K562 (cell line): ENCODE measurements around the gene SPOCK3. TPM values are rescaled to one million over a fixed set of nuclear protein-coding genes. Genes with fewer than 3 reads are reported as not detected.

Source experiments
- ATAC-seq: fragments of 200-7000 bp; cut with Tn5 transposase; 3 replicates; pipeline ENCODE4 v1.9.1; 2020; ENCODE audit warnings: moderate library complexity
- BruUV-seq: library from RNA; stranded (reverse); fragments of 400-500 nt; replicated peaks from 2 replicates; lab custom pipeline; 2021; lab: Mats Ljungman, UMichigan
- CTCF ChIA-PET: fragments of 300-600 bp; formaldehyde crosslinking; extraction: SDS; loops from one replicate; lab custom pipeline; 2021; ENCODE audit warnings: low intra/inter-chr PET ratio; lab: Yijun Ruan, JAX
- POLR2A ChIA-PET: fragments of 300-600, 350-650 bp; sonication (Branson Sonifier 250); formaldehyde crosslinking; extraction: SDS; loops from one replicate; lab custom pipeline; 2021; ENCODE audit warnings: antibody characterized with exemption, inconsistent platforms; lab: Yijun Ruan, JAX
- DNase-seq, 4 experiments: peaks; one replicate each; pipeline versions ENCODE4 v3.0.0 to v3.0.0-alpha.2; 2011 to 2018; ENCODE audit warnings: low spot score in 3 of 4, mixed read lengths in 3 of 4; ENCODE audit errors: extremely low read depth in 1 of 4
- FAIRE-seq: peaks from 2 replicates; lab custom pipeline; 2011; peaks lifted over from hg19 to GRCh38; lab: Jason Lieb, UNC
- H2AFZ ChIP-seq: 2 replicates; pipeline ENCODE4 v1.6.0; 2011; ENCODE audit warnings: low read depth, low read length, control low read depth, inconsistent platforms
- H3K27ac ChIP-seq: fragments of 200-600 bp; 3 replicates; pipeline ENCODE4 v1.8.0; 2011; ENCODE audit warnings: low read depth, mild to moderate bottlenecking, control low read depth, inconsistent platforms, low read length, moderate library complexity, mixed read lengths; ENCODE audit errors: extremely low read depth
- H3K27me3 ChIP-seq, 2 experiments: fragments of 300-600 bp in 1 of 2; 2 replicates in 1 of 2; 3 replicates in 1 of 2; pipeline versions ENCODE4 v1.6.0 to v1.8.0; 2011; ENCODE audit warnings: inconsistent platforms in 2 of 2, low read length in 2 of 2, mild to moderate bottlenecking in 1 of 2, mixed read lengths in 1 of 2, moderate library complexity in 1 of 2; ENCODE audit not compliant: control insufficient read depth in 2 of 2, insufficient read depth in 2 of 2
- H3K36me3 ChIP-seq: fragments of 300-600 bp; 3 replicates; pipeline ENCODE4 v1.8.0; 2011; ENCODE audit warnings: mild to moderate bottlenecking, low read length, inconsistent platforms; ENCODE audit not compliant: control insufficient read depth, insufficient read depth
- H3K4me1 ChIP-seq, 2 experiments: fragments of 200-600 bp in 1 of 2; replicated peaks in 1 of 2; 2 replicates in 1 of 2; 3 replicates in 1 of 2; pipeline versions ENCODE4 v1.5.1 to v1.8.0; 2011; ENCODE audit warnings: inconsistent platforms in 2 of 2, low read length in 2 of 2, mild to moderate bottlenecking in 1 of 2, mixed read lengths in 1 of 2, moderate library complexity in 1 of 2; ENCODE audit not compliant: control insufficient read depth in 2 of 2, insufficient read depth in 2 of 2
- H3K4me2 ChIP-seq: 2 replicates; pipeline ENCODE4 v1.6.1; 2011; ENCODE audit warnings: low read length, control low read depth, inconsistent platforms, mixed read lengths; ENCODE audit not compliant: insufficient read depth
- H3K4me3 ChIP-seq: fragments of 200-600 bp; sonication (generic), shearing (Covaris generic); 2 replicates; pipeline ENCODE4 v1.5.1; 2016; ENCODE audit warnings: control low read depth, inconsistent platforms
- H3K79me2 ChIP-seq: fragments of 200-600 bp; 3 replicates; pipeline ENCODE4 v1.8.0; 2011; ENCODE audit warnings: low read length, inconsistent platforms; ENCODE audit not compliant: control insufficient read depth, insufficient read depth
- H3K9ac ChIP-seq, 2 experiments: 2 replicates each; pipeline versions ENCODE4 v1.6.0 to v1.6.1; 2011; ENCODE audit warnings: low read depth in 2 of 2, low read length in 2 of 2, control low read depth in 1 of 2, inconsistent platforms in 1 of 2, mild to moderate bottlenecking in 1 of 2, mixed read lengths in 1 of 2; ENCODE audit not compliant: insufficient read depth in 1 of 2
- H3K9me1 ChIP-seq: one replicate; pipeline ENCODE4 v1.6.0; 2011; ENCODE audit warnings: inconsistent platforms, mild to moderate bottlenecking, low read length, moderate library complexity; ENCODE audit not compliant: control insufficient read depth, insufficient read depth
- H3K9me3 ChIP-seq: replicated peaks from 2 replicates; pipeline ENCODE4 v1.5.1; 2011; ENCODE audit warnings: low read depth, low read length, inconsistent platforms; ENCODE audit not compliant: control insufficient read depth, insufficient read depth
- H4K20me1 ChIP-seq: replicated peaks from 2 replicates; pipeline ENCODE4 v1.6.1; 2011; ENCODE audit warnings: low read length, inconsistent platforms, mixed read lengths; ENCODE audit not compliant: control insufficient read depth, insufficient read depth
- CBFB ChIP-seq: sonication (generic); formaldehyde crosslinking; IDR thresholded peaks from 2 replicates; pipeline ENCODE4 v1.4.0; 2020; ENCODE audit warnings: mild to moderate bottlenecking, missing genetic modification reagents
- MAFG ChIP-seq: fragments of 450-650 bp; conservative IDR thresholded peaks from 2 replicates; pipeline ENCODE4 v1.6.1; 2016; ENCODE audit warnings: missing genetic modification characterization, missing compliant biosample characterization
- ZFP30 ChIP-seq: fragments of 250-450 bp; sonication (Bioruptor Pico); IDR thresholded peaks from 2 replicates; pipeline ENCODE4 v1.8.0; 2022; ENCODE audit warnings: moderate library complexity, mild to moderate bottlenecking, inconsistent platforms, borderline replicate concordance
- ZNF124 ChIP-seq: sonication (generic); formaldehyde crosslinking; IDR thresholded peaks from 2 replicates; pipeline ENCODE4 v1.8.1; 2022; ENCODE audit warnings: missing genetic modification reagents
- WGBS: fragments of 100-300 bp; shearing (Covaris generic); methylation state at CpG from one replicate; pipeline ENCODE4 v1.1.6; 2016; ENCODE audit warnings: low coverage, mixed read lengths; ENCODE audit not compliant: insufficient coverage; ENCODE audit errors: missing lambda C conversion rate; 5-methylcytosine and 5-hydroxymethylcytosine counted together
- in situ Hi-C: fragments of 300-500 bp; cut with MboI; formaldehyde crosslinking; loops from 4 replicates; pipeline ENCODE4 v1.15.0; 2018; ENCODE audit warnings: inconsistent platforms, mixed read lengths
- intact Hi-C: fragments of 100-400 bp; cut with micrococcal nuclease; formaldehyde crosslinking; loops from 2 replicates; pipeline ENCODE4 v1.14.2; 2022
- polyA plus RNA-seq, 8 experiments: library from polyadenylated mRNA; depleted of rRNA in 4 of 8; stranded (reverse) in 5 of 8; unstranded in 3 of 8; fragments of >200 nt; fragmentation: Nextera tagmentation in 2 of 8; fragmentation: Illumina TruSeq in 1 of 8; extraction: Ambion mirVana in 2 of 8; extraction: Trizol in 1 of 8; gene quantifications; 2 replicates each; pipeline versions ENCODE4 v1.2.1 to v1.2.3, GENCODE V29; 2011 to 2014; ENCODE audit warnings: inconsistent platforms in 1 of 8, missing spikeins in 1 of 8
- total RNA-seq, 7 experiments: library from RNA; depleted of rRNA in 6 of 7; stranded (reverse); fragments of >200 nt in 6 of 7; fragmentation: Illumina TruSeq in 2 of 7; extraction: Trizol in 2 of 7; gene quantifications; 2 replicates each; pipeline versions ENCODE4 v1.2.1 to v1.2.3, GENCODE V29; 2011 to 2021; ENCODE audit warnings: low replicate concordance in 1 of 7
- TF ChIP-seq, protein P1 (sequence below): fragments of 450-650 bp; IDR thresholded peaks from 2 replicates; pipeline ENCODE4 v1.6.1; 2017; ENCODE audit warnings: mild to moderate bottlenecking, moderate library complexity
- TF ChIP-seq, protein P2 (sequence below): fragments of 450-650 bp; IDR thresholded peaks from 2 replicates; pipeline ENCODE4 v1.7.1; 2018; ENCODE audit warnings: mild to moderate bottlenecking, low read depth; ENCODE audit not compliant: partially characterized antibody
- TF ChIP-seq, protein P3 (sequence below): fragments of 250-450 bp; sonication (Bioruptor Pico); IDR thresholded peaks from 2 replicates; pipeline ENCODE4 v1.4.0; 2020; ENCODE audit warnings: borderline replicate concordance
- TF ChIP-seq, protein P4 (sequence below): sonication (generic); formaldehyde crosslinking; IDR thresholded peaks from 2 replicates; pipeline ENCODE4 v1.8.1; 2022; ENCODE audit warnings: missing genetic modification reagents

The SPOCK3 gene
- total and polyA plus RNA-seq, 9 of the 15 experiments (the other 6 are each of a cell fraction or from before 2014, with no cell fraction given), result not detected

DNA sequence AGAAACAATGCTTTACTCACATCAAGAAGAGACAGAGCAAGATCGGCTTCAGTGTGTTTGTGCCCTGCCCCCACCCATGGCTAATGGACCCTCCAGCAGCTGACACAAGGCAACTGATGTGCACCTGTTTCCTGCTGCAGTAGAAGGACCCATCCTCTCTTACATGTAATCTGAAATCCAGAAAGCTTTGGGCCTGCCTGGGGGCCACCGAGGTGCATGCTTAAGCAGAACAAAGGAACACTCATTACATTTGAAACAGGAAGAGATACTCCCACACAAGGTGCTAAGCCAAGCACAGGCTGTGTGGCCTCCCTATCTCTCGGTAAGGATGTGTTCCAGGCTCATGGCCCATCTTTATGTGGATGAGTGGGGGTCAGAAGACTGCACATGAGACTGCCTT, 338.0 kb downstream of the SPOCK3 start:
- Histone ChIP-seq H3K27me3 (no peaks in the 10 kb centered on the region), H4K20me1 (no peaks in the 10 kb centered on the region), H3K4me3 (no peak overlapping the region), H3K36me3 (no peaks in the 10 kb centered on the region), H3K4me2 (no peak overlapping the region), H3K27ac (no peak overlapping the region), H3K4me1 (no peaks in the 10 kb centered on the region), H2AFZ (no peak overlapping the region), H3K79me2 (no peaks in the 10 kb centered on the region), H3K9me1 (no peaks in the 10 kb centered on the region), H3K9ac (no peak overlapping the region), H3K9me3 (no peaks in the 10 kb centered on the region; the same call in 1 of the 2 replicates)
- ChIA-PET CTCF (no interaction called here), POLR2A (no interaction called here)
- WGBS, result 3% methylated on average over 3 of the region's 3 CpGs
- no TSS peak for BruUV-seq
- no peak for ATAC-seq
- in situ Hi-C loops (no loop called here), intact Hi-C loops (no loop called here)
- no peak for DNase-seq
- no peak for FAIRE-seq
- TF ChIP-seq, protein P1, sequence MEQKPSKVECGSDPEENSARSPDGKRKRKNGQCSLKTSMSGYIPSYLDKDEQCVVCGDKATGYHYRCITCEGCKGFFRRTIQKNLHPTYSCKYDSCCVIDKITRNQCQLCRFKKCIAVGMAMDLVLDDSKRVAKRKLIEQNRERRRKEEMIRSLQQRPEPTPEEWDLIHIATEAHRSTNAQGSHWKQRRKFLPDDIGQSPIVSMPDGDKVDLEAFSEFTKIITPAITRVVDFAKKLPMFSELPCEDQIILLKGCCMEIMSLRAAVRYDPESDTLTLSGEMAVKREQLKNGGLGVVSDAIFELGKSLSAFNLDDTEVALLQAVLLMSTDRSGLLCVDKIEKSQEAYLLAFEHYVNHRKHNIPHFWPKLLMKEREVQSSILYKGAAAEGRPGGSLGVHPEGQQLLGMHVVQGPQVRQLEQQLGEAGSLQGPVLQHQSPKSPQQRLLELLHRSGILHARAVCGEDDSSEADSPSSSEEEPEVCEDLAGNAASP, result no peak
- TF ChIP-seq MAFG (tag) (no peak), ZNF124 (no peak), ZFP30 (CRISPR knock-in tag) (no peak), CBFB (CRISPR knock-in tag) (no peak)
- TF ChIP-seq, protein P2, sequence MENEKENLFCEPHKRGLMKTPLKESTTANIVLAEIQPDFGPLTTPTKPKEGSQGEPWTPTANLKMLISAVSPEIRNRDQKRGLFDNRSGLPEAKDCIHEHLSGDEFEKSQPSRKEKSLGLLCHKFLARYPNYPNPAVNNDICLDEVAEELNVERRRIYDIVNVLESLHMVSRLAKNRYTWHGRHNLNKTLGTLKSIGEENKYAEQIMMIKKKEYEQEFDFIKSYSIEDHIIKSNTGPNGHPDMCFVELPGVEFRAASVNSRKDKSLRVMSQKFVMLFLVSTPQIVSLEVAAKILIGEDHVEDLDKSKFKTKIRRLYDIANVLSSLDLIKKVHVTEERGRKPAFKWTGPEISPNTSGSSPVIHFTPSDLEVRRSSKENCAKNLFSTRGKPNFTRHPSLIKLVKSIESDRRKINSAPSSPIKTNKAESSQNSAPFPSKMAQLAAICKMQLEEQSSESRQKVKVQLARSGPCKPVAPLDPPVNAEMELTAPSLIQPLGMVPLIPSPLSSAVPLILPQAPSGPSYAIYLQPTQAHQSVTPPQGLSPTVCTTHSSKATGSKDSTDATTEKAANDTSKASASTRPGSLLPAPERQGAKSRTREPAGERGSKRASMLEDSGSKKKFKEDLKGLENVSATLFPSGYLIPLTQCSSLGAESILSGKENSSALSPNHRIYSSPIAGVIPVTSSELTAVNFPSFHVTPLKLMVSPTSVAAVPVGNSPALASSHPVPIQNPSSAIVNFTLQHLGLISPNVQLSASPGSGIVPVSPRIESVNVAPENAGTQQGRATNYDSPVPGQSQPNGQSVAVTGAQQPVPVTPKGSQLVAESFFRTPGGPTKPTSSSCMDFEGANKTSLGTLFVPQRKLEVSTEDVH, result no peak
- TF ChIP-seq, protein P3, sequence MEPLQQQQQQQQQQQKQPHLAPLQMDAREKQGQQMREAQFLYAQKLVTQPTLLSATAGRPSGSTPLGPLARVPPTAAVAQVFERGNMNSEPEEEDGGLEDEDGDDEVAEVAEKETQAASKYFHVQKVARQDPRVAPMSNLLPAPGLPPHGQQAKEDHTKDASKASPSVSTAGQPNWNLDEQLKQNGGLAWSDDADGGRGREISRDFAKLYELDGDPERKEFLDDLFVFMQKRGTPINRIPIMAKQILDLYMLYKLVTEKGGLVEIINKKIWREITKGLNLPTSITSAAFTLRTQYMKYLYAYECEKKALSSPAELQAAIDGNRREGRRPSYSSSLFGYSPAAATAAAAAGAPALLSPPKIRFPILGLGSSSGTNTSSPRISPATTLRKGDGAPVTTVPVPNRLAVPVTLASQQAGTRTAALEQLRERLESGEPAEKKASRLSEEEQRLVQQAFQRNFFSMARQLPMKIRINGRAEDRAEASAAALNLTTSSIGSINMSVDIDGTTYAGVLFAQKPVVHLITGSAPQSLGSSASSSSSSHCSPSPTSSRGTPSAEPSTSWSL (CRISPR knock-in tag), result no peak
- TF ChIP-seq, protein P4, sequence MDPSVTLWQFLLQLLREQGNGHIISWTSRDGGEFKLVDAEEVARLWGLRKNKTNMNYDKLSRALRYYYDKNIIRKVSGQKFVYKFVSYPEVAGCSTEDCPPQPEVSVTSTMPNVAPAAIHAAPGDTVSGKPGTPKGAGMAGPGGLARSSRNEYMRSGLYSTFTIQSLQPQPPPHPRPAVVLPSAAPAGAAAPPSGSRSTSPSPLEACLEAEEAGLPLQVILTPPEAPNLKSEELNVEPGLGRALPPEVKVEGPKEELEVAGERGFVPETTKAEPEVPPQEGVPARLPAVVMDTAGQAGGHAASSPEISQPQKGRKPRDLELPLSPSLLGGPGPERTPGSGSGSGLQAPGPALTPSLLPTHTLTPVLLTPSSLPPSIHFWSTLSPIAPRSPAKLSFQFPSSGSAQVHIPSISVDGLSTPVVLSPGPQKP (CRISPR knock-in tag), result no peak
